Measurements from ENCODE around the gene GULP1.

GRCh38 chr2:188353282-188353681, 61.6 kb downstream of the GULP1 start:
- TF ChIP-seq CTCF (conservative IDR thresholded peaks at IDR 0.05; ENCODE audit: low read depth, low read length) (no peak), POLR2A (IDR thresholded peaks at IDR 0.05; ENCODE audit: low read depth, low read length) (no peak), MAFK (IDR thresholded peaks at IDR 0.05; ENCODE audit: low read depth, low read length) (no peak)
